Neuronal stem cell (in vitro differentiated cells): ENCODE data around the gene KDM1A.
A peak's percentile ranks its signal among the peaks of the same experiment; 100 is the strongest.

Experiments
- DNase-seq: peaks from one replicate; pipeline ENCODE4 v3.0.0-alpha.2; 2013; ENCODE audit warnings: low spot score
- H2AFZ ChIP-seq: one replicate; pipeline ENCODE4 v1.6.1; 2013; ENCODE audit warnings: mild to moderate bottlenecking, low read length, inconsistent platforms
- H2AK5ac ChIP-seq: 2 replicates; pipeline ENCODE4 v1.6.1; 2013; ENCODE audit warnings: low read depth, mild to moderate bottlenecking, inconsistent platforms, low read length, moderate library complexity, mixed read lengths
- H2BK120ac ChIP-seq: 2 replicates; pipeline ENCODE4 v1.6.1; 2013; ENCODE audit warnings: low read depth, mild to moderate bottlenecking, inconsistent platforms, low read length, moderate library complexity, mixed read lengths
- H2BK12ac ChIP-seq: one replicate; pipeline ENCODE4 v1.6.1; 2013; ENCODE audit warnings: low read length, inconsistent platforms
- H2BK15ac ChIP-seq: 2 replicates; pipeline ENCODE4 v1.6.1; 2013; ENCODE audit warnings: mild to moderate bottlenecking, low read length, inconsistent platforms, mixed read lengths
- H2BK5ac ChIP-seq: one replicate; pipeline ENCODE4 v1.6.1; 2013; ENCODE audit warnings: inconsistent platforms, mild to moderate bottlenecking, low read length, moderate library complexity
- H3K14ac ChIP-seq: one replicate; pipeline ENCODE4 v1.6.1; 2013; ENCODE audit warnings: low read length, inconsistent platforms
- H3K18ac ChIP-seq: 2 replicates; pipeline ENCODE4 v1.6.1; 2013; ENCODE audit warnings: low read length, inconsistent platforms
- H3K23ac ChIP-seq: 2 replicates; pipeline ENCODE4 v1.6.1; 2013; ENCODE audit warnings: low read depth, mild to moderate bottlenecking, mixed read lengths, low read length, inconsistent platforms; ENCODE audit not compliant: poor library complexity
- H3K27ac ChIP-seq: replicated peaks from 3 replicates; pipeline ENCODE4 v1.5.1; 2013; ENCODE audit warnings: low read length, inconsistent platforms
- H3K27me3 ChIP-seq, 3 experiments: 2 replicates each; pipeline ENCODE4 v1.6.1; 2013; ENCODE audit warnings: low read length in 3 of 3, mild to moderate bottlenecking in 2 of 3, inconsistent platforms in 1 of 3, low read depth in 1 of 3, mixed read lengths in 1 of 3, moderate library complexity in 1 of 3; ENCODE audit not compliant: control insufficient read depth in 3 of 3, insufficient read depth in 3 of 3
- H3K36me3 ChIP-seq, 2 donors: replicated peaks in 1 of 2; 2 replicates each; pipeline ENCODE4 v1.6.1; 2013; ENCODE audit warnings: low read length in 2 of 2; ENCODE audit not compliant: control insufficient read depth in 2 of 2, insufficient read depth in 2 of 2
- H3K4ac ChIP-seq: 2 replicates; pipeline ENCODE4 v1.6.1; 2013; ENCODE audit warnings: inconsistent platforms, mild to moderate bottlenecking, low read length, moderate library complexity
- H3K4me1 ChIP-seq, 2 donors: 1 replicate in 1 of 2; 2 replicates in 1 of 2; pipeline ENCODE4 v1.6.1; 2013; ENCODE audit warnings: low read length in 2 of 2, low read depth in 1 of 2; ENCODE audit not compliant: control insufficient read depth in 2 of 2, insufficient read depth in 1 of 2
- H3K4me2 ChIP-seq: one replicate; pipeline ENCODE4 v1.6.1; 2013; ENCODE audit warnings: mild to moderate bottlenecking, low read length, inconsistent platforms; ENCODE audit not compliant: insufficient read depth, poor library complexity, severe bottlenecking
- H3K4me3 ChIP-seq, 2 donors: 2 replicates each; pipeline ENCODE4 v1.5.1; 2013; ENCODE audit warnings: low read length in 2 of 2, mild to moderate bottlenecking in 2 of 2, inconsistent platforms in 1 of 2, moderate library complexity in 1 of 2
- H3K79me1 ChIP-seq: one replicate; pipeline ENCODE4 v1.6.1; 2013; ENCODE audit warnings: low read depth, mild to moderate bottlenecking, inconsistent platforms, low read length, moderate library complexity
- H3K9ac ChIP-seq: one replicate; pipeline ENCODE4 v1.6.1; 2013; ENCODE audit warnings: mild to moderate bottlenecking, low read depth, low read length, inconsistent platforms; ENCODE audit not compliant: poor library complexity
- H3K9me3 ChIP-seq, 2 donors: replicated peaks in 1 of 2; 2 replicates each; pipeline versions ENCODE3 to v1.6.1; 2013; ENCODE audit warnings: low read length in 2 of 2, mild to moderate bottlenecking in 2 of 2, inconsistent platforms in 1 of 2, low read depth in 1 of 2, mixed read lengths in 1 of 2, moderate library complexity in 1 of 2; ENCODE audit not compliant: control insufficient read depth in 2 of 2, insufficient read depth in 1 of 2
- H4K8ac ChIP-seq: one replicate; pipeline ENCODE4 v1.6.1; 2013; ENCODE audit warnings: low read depth, mild to moderate bottlenecking, inconsistent platforms, low read length, moderate library complexity
- H4K91ac ChIP-seq: one replicate; pipeline ENCODE4 v1.6.1; 2013; ENCODE audit warnings: low read length, low read depth, mild to moderate bottlenecking, inconsistent platforms; ENCODE audit not compliant: poor library complexity
- WGBS, 2 donors: extraction: QIAGEN DNeasy Blood & Tissue Kit; methylation state at CpG; one replicate each; pipeline ENCODE4 v1.1.7; 2013; ENCODE audit warnings: missing lambda C conversion rate in 2 of 2, mixed read lengths in 1 of 2; ENCODE audit not compliant: insufficient read length in 2 of 2, insufficient replicate concordance in 1 of 2; ENCODE audit errors: extremely low coverage in 2 of 2; 5-methylcytosine and 5-hydroxymethylcytosine counted together

Gene KDM1A

DNA sequence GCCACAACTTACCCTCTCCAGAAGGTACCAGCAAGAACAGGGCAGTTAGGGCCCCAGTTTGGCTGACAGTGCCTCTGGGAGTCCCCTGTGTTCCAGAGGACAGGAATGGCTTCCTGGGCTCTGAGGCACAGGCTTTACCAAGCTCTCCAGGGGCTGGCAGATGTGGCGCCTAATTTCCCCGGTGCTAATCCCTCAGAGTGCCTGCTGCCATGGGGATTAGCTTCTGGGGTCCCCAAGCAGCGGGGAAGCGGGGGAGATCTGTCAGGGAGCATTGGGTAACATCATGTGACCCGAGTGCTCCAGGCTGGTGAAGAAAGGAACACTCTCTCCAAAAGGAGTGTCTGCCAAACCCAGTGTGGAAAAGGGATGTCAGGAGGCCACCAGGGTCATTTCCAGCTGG is 46.5 kb upstream of the KDM1A start, which contains the start of gene LACTBL1:
TSS of gene LACTBL1 (minus strand) at position 107 of the 400 bp plus-strand sequence. CDS start 550 bp downstream, outside the sequence.
- Histone ChIP-seq H2BK5ac (no peak within 1 kb of the TSS), H3K9me3 (no peaks in the 10 kb centered on the region), H4K91ac (no peak within 1 kb of the TSS), H2BK120ac (no peak within 1 kb of the TSS), H2BK15ac (no peak within 1 kb of the TSS), H3K4me2 (no peak within 1 kb of the TSS), H2AFZ (no peak within 1 kb of the TSS), H3K4me3 (no peak within 1 kb of the TSS), H4K8ac (no peak within 1 kb of the TSS), H3K79me1 (no peaks in the 10 kb centered on the region), H3K4ac (no peak within 1 kb of the TSS), H3K4me1 (peaks cover 0 to 6% of the 10 kb centered on the region in 2 donors), H3K27ac (no peak within 1 kb of the TSS), H3K23ac (no peak within 1 kb of the TSS), H3K14ac (no peak within 1 kb of the TSS), H3K36me3 (no peaks in the 10 kb centered on the region), H2AK5ac (peak within 1 kb of the TSS; percentile 56), H3K9ac (no peak within 1 kb of the TSS), H2BK12ac (no peak within 1 kb of the TSS), H3K18ac (no peak within 1 kb of the TSS), H3K27me3 (peaks cover 0 to 27% (median 0%) of the 10 kb centered on the region in 3 experiments)
- DNase-seq = no peak
- WGBS, 2 donors = no CpG with 5 or more reads among the region's 5 CpGs

DNA sequence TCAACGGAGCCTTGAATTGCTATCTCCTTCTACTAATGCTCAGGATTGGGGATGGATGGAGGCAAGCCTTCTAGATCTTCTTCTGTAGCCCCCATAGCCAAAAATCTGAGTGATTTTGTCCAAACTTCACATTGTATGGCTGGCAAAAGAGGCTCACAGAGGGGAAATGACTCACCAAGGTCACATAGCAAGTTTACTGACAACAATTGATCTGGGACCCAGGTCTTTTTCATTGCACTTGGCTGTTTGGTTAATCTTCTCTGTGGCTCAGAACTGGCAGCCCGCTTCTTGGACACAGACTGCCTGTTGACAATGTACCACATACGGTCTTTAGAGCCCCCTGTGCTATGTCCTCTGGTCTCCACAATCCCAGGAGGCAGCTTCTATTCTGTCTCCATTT is 43.6 kb upstream of the KDM1A start:
- Histone ChIP-seq H2AK5ac (no peak overlapping the region), H2BK120ac (no peak overlapping the region), H2BK15ac (no peak overlapping the region), H2BK12ac (no peak overlapping the region), H3K9ac (no peak overlapping the region), H3K4me2 (no peak overlapping the region), H3K27me3 (peaks cover 0 to 23% (median 0%) of the 10 kb centered on the region in 3 experiments), H3K14ac (no peak overlapping the region), H3K18ac (no peak overlapping the region), H2BK5ac (no peak overlapping the region), H4K91ac (no peak overlapping the region), H3K4me1 (peaks cover 0 to 9% of the 10 kb centered on the region in 2 donors), H3K27ac (no peak overlapping the region), H3K36me3 (no peaks in the 10 kb centered on the region), H3K9me3 (no peaks in the 10 kb centered on the region), H3K4me3 (no peak overlapping the region), H2AFZ (peak overlapping the region; percentile 82), H4K8ac (no peak overlapping the region), H3K79me1 (no peaks in the 10 kb centered on the region), H3K23ac (no peak overlapping the region), H3K4ac (no peak overlapping the region)
- no peak for DNase-seq
- no CpG with 5 or more reads among the region's 3 CpGs for WGBS, 2 donors

DNA sequence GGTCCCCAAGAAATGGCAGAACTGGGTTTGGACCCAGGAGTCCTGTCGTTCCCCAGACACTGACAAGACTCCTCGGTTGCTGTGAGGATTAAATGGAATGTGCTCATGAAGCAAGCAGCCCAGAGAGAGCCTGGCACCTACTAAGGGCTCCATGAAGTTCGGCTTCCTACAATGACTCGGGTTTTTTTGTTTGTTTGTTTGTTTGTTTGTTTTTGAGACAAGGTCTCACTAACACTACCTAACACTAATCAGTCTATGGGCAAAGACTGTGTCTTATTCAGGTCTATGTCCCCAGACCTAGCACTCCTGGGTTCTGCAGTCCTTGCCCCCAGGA is 43.2 kb upstream of the KDM1A start:
- no peak overlapping the region for H2BK120ac ChIP-seq
- H3K14ac ChIP-seq = no peak overlapping the region
- H4K91ac ChIP-seq = no peak overlapping the region
- H3K36me3 ChIP-seq = no peaks in the 10 kb centered on the region
- H3K79me1 ChIP-seq = no peaks in the 10 kb centered on the region
- no peak overlapping the region for H2AK5ac ChIP-seq
- H2AFZ ChIP-seq = peak overlapping the region; percentile 82
- peaks cover 0 to 9% of the 10 kb centered on the region in 2 donors for H3K4me1 ChIP-seq
- H3K4me3 ChIP-seq = no peak overlapping the region
- no peak overlapping the region for H3K18ac ChIP-seq
- WGBS, 2 donors = no CpG with 5 or more reads among the region's 4 CpGs
- no peak overlapping the region for H3K4me2 ChIP-seq
- no peaks in the 10 kb centered on the region for H3K9me3 ChIP-seq
- H3K4ac ChIP-seq = no peak overlapping the region
- H3K27me3 ChIP-seq = peaks cover 0 to 19% (median 0%) of the 10 kb centered on the region in 3 experiments
- no peak overlapping the region for H2BK5ac ChIP-seq
- no peak overlapping the region for H3K23ac ChIP-seq
- H2BK12ac ChIP-seq = no peak overlapping the region
- H3K27ac ChIP-seq = no peak overlapping the region
- no peak overlapping the region for H3K9ac ChIP-seq
- DNase-seq = no peak
- no peak overlapping the region for H4K8ac ChIP-seq
- H2BK15ac ChIP-seq = no peak overlapping the region

DNA sequence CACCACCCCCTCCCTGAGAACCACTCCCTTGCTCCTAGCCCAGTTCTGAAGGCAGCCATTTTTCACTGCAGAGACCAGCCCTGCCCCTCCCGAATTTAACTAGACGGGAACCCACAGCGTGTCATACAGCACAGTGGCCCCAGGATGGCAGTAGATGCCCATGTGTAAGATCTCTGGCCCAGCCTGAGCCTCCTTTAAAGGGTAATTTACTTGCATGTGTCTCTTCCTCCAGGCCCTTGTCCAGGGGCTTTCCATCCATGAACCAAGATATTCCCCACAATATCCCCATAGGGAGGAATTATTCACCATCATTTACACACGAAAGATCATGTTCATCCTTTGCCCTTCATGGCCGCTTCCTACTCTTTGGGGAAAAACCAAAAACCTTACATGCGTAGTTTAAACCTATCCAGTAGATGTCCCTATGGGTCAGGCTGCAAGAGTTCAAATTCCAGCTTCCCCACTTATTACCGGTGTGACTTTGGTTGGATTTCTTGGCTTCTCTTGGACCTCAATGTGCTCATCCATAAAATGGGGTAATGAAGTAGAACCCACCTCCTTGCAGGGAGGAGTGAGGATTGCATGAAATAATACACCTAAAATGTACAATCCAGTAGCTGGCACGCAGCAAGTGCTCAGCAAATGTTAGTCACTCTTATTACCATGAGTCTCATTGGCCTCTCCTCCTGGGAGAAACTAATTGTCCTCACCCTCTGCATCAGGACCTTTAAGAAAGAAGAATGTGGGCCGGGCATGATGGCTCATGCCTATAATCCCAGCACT is 42.6 kb upstream of the KDM1A start:
- Histone ChIP-seq H2BK12ac (no peak overlapping the region), H2BK5ac (no peak overlapping the region)

More for the DNA sequence above, 42.6 kb upstream of the KDM1A start:
- Histone ChIP-seq H2AK5ac (no peak overlapping the region), H3K4me1 (peaks cover 0 to 11% of the 10 kb centered on the region in 2 donors), H2BK120ac (no peak overlapping the region), H3K27me3 (peaks cover 0 to 14% (median 0%) of the 10 kb centered on the region in 3 experiments), H3K14ac (no peak overlapping the region), H2BK15ac (no peak overlapping the region), H2AFZ (peak overlapping the region; percentile 82), H3K9me3 (no peaks in the 10 kb centered on the region), H3K18ac (no peak overlapping the region), H4K91ac (no peak overlapping the region), H3K79me1 (no peaks in the 10 kb centered on the region), H3K36me3 (no peaks in the 10 kb centered on the region), H3K9ac (no peak overlapping the region), H3K27ac (no peak overlapping the region), H3K4me3 (no peak overlapping the region), H3K4me2 (no peak overlapping the region), H4K8ac (no peak overlapping the region), H3K4ac (no peak overlapping the region), H3K23ac (no peak overlapping the region)
- WGBS, 2 donors = no CpG with 5 or more reads among the region's 9 CpGs
- DNase-seq = peak; percentile 69
